GDM1 (cell line): ENCODE data around the gene EVL.
A peak's percentile ranks its signal among the peaks of the same experiment; 100 is the strongest.

Experiments used
- DNase-seq: peaks from one replicate; lab custom pipeline; 2025; lab: John Stamatoyannopoulos, UW

The EVL gene

DNA sequence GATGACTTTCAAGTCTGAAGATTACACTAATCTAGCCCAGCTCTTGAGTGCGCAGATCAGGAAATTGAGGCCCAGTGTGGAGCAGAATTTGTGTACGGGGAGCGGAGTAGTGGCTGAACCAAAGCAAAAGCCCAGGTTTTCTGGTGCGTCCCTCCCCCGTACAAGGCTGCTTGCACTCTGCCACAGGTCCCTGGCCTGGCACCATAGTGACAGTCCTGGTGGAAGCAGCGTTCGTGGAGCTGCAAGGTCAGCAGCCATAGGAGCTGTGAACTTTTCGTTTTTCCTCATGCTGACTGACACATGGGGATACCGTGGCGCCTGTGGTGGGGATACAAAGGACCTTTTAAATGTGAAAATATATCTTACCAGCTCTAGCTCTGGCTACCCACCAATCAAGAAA lies 1.7 kb downstream of the EVL start:
- peak; percentile 16 for DNase-seq

DNA sequence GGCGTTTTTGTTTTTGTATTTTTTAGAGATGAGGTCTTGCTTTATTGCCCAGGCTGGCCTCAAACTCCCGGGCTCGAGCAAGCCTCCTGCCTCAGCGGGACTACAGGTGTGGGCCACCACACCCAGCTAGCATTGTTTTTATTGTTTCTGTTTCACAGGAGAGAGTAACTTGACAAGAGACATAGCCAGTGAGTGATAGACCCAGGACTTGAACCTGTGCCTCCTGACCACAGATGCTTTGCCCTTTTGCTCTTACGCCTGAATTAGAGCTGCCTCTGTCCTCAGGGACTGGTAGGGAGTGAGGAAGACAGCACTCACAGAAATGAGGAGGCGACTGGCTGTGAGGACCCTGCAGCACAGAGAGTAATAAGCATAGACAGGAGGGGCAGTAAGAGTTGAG lies 2.3 kb downstream of the EVL start:
- DNase-seq: no peak

DNA sequence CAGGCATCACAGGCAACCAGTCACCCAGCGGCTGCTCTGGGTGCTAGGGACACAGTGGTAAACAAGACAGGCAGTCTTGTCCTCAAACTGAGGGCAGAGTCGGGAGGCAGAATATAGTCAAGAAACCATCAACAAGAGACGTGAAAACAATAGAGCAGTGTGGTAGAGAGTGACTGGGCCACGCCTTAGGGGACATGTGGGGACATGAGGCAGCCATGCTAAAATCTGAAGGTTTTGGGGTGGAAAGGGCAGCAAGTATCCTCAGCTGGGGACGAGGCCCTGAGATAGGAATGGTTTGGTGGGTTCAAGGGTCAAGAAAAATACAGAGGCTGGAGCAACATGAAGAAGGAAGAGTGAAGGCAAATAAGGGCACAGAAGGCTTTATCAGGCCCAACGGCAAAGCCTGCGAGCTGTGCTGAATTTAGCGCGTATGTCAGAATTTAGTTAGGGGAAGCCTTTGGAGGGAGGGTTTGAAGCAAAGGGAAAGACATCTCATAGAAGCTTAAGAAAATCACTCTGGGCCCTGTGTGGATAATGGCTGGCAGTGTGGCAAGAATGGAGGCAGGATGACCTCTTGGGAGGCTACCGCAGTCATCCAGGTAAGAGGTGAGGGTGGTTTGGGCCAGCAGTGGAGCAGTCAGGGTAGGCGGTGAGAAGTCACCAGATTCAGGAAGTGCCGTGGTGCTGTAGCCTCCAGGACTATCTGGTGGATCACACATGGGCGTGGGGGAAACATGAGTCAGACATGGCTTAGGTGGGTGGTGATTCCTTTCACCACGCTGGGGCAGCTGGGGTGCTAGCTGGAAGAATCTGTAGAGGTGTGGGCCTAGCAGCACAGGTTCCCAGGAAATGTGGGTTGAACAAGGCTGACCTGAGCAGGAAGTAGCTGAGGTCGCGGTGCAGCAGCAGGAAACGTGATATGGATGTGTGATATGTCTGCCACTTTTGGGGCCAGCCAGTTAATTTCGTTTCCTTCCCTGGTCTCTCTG lies 3.0 kb downstream of the EVL start:
- peak; percentile 86 for DNase-seq

DNA sequence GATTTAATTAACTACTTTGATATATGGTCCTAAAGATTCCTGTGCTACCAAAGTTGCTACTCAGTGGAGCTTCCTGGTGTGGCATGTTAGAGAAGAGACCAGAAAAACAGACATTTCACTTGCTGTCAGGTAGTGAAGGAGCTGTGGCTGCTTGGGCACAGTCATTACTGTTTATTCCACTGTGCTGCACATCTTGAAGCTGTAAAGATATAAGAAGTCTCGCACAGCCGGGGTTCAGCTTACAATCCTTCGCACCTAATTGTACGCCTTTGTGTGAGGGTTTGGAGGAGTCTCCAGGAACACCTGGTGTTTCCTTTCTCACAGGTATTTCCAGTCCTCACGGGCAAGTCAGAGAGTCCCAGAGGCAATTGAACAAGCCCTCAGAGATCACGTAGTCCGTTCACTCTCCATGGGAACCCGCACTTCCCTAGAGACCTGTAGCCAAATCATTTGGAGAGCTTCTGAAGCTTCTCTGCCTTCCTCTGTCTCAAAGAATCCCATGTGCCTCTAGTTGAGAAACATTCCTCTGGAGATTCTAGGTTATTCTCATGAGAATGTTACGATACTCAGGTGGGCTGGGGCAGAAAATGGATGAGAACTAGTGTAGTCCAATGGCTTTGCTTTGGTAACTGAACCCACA lies 4.1 kb downstream of the EVL start:
- no peak for DNase-seq

DNA sequence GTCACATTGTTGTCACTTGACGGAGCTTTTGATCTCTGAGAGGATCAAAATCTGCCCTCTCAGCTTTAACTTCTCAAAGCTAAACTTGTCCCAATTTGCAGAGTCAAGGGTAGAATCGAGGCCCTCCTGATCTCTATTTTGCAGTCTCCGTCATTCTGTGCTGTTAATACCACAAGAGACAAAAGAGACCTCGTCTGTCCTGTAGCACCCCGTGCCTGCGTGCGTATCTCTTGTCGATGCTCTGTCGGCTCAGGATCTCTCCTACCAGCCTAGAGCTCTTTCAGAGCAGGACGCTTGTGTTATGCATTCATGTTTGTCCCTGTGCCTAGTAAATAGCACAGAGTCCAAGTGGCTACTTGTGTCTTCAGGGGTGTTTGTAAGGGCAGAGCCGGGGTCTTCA lies 5.1 kb downstream of the EVL start:
- no peak for DNase-seq

DNA sequence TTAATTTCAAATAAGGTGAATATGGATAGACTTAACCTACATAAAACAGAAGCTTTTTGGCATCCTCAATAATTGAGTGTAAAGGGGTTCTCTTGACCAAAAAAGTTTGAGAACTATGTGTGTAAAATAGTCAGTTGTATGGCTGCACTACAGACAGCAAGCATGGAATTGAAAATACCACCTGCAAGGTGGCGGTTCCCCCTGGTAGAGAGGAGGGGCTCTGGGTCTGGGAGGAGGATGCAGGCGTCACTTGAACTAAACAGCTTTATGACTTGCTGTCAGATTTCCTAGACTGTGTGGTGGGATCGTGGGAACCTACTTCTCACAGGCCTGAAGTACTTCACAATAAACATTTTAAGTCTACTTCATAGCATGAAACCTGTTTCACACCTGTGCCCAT lies 6.3 kb downstream of the EVL start:
- DNase-seq: no peak

DNA sequence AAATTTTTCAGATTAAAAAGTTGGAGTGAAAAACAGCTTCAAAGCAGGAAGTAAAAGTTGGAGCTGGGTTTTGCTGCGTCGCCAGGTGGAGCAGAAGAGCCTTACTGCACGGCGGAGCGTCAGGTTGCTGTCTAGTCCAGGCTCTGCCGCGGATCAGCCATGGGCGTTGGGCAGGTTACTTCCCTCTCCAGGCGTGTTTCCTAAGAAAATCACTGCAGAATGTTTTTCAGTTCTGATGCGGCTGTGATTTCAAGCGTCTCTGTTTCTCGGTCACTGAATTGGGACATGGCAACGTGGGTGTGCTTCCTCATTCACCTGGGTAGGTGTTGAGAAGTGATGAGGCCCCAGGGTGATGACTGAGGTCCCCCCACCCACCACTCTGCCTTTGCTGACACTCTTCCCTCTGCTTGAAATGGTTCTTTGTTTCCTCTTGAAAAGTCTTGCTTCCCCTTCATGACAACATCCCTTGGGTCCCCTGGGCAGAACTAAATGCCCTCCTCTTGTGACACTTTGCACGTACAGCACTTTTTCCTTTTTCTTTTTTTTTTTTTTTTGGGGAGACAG lies 7.6 kb downstream of the EVL start:
- DNase-seq: no peak

DNA sequence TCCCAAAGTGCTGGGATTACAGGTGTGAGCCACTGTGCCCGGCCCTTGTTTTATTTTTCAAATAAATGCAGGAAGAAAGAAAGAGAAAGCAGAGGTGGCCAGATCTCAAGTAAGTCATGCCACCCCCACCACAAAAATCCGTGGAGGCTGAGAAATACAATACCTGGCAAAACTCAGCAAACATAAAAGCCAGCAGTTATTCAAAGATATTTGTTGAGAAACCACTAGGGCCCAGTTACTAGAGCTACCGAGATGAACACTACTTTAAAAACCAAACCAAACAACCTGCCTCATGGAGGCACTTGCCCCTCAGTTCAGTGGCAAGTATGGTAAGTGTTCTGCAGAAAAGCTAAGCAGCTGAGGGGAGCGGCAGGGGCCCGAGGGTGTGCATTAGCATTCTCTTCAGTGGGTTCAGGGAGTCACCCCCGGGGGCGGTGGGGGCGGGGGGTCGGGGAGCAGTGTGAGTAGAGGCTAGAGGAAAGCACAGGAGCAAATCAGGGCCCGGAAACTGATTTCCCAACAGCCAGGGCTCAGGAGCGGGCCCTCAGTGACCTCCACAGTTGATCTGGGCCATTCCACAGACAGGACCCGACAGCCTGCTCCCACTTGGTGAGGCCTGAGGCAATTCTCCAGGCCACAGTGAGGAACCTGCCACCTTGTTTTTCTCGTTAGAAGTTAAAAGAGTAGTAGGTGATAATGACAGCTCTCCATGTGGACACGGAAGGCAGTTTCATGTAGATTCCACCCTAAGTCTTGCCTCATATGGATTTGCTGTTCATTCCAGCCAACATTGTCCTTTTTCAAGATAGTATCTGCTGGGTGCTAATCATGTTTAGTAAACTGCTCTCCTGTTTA lies 8.6 kb downstream of the EVL start:
- no peak for DNase-seq

DNA sequence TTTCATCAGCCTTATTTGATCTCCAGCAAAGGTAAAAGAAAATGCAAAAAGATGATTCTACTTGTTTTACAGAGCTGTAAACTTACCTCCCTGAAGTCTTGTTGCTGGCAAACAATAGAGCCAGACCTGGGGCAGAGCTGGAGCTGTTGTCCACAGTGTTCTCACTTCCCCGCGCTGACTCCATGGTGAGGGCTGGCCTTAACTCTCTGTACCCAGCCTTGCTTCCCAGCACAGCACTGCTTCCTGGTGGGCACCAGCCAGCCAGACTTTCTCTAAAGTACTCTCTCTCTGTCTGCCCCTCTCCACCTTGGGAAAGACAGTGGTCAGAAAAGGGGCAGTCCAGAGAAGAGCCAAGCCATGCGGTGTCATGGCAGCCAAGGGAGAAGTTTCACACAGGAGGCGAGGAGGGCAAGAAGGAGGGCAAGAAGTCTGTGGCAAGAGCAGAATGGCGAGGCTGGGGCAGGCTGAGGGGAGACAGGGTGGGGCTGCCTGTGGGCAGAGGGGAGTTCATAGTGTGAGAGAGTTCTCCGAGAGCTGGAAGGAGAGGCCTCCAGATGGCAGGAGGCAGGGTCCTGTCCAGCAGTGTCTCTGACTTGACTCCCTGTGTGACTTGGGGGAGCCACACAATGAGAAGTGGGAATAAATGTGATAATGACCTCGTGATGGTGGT lies 9.3 kb downstream of the EVL start:
- DNase-seq: no peak

DNA sequence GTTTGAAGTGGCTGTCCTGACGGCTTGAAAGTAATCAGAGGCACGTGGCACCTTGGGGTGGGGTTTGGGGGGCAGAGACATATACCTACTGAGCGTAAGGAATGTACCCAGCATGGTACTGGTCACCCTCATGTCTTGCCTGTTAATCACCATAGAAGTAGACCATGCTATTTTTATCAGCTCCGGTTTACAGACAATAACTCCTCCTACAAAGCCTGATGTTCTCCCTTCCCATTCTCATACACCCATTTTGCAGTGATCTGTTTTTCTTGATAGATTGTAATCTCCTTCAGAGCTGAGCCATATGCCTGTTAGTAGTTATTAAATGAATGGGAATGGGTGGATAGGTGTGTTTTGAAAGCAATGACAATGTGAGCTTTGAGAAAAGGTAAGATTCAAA lies 10.5 kb downstream of the EVL start:
- DNase-seq: no peak

DNA sequence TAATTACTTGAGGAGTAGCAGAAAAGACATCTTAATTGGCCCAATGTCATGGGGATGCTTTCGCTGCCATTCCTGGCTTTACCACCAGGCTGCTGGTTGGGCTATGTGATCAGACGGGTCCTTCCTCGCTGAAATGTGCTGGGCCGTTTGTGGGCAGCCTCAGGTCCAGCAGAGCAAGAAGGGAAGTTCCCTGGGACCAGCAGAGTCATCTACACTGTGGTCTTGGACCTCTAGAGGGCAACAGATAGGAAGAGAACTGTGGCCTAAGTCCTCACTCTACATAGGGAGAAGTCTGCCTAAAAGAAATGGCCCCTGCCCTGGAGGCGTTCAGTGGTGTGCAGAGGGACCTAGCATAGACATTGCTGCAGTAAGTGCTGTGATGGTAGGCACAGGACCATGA lies 10.9 kb downstream of the EVL start:
- DNase-seq: peak; percentile 35

DNA sequence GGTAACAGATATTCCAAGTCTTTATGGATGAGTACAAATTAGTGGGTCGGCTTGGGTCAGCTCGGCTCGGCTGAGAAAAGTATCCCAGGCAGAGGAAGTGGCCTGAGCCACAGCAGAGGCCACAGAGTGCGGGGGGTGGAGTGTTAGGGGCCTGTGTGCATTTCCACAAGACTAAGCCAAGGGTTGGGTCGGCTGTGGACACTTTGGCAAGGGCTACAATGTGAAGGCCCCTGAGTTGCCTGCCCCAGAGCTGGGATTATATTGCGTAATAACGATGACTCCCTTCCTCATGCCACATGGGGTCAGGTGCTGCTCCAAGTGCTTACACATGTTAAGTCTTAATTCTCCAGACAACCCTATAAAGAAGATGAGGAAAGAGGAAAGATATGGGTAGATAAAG lies 11.4 kb downstream of the EVL start:
- DNase-seq: no peak

DNA sequence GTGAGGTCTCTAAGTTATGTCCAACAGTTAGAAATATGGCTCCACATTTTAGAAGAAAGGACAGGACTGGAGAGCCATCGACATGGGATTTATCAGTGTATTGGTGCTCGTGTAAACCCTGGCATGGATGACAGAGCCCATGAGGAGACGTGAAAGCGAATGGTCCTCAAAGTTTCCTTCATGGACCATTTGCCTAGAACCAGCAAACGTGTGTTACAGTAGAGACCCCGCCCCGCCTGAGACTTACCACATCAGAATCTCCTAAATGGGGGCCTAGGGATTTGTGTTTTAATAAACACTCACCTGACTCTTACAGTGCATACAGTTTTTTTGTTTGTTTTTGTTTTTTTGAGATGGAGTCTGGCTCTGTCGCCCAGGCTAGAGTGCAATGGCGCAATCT lies 12.2 kb downstream of the EVL start:
- no peak for DNase-seq

DNA sequence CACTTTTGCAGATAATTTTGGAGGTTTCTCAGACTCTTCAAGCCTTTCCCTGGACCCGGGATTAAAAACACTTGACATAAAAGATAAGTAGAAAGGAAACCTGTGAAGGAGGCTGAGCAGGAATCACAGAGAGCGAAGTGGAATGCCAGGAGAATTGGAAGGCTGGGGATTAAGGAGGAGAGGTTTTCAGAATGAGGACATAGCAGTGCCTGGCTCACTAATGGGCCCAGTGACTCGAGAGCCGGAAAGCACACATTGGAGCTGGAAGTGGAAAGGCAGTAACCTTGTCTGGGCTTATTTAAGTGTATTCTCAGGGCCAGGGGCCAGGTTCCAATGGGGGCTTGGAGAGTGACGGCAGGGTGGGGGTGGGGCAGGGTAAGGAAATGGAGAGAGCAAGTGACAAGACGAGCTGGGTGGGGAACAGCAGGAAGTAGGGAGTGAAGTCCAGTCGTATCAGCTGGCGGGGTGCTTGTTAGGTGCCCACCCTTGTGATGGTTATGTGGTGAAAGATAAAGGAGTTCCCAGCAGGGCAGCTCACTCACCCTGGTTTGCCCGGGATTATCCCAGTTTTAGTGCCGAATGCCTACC lies 13.1 kb downstream of the EVL start:
- no peak for DNase-seq

DNA sequence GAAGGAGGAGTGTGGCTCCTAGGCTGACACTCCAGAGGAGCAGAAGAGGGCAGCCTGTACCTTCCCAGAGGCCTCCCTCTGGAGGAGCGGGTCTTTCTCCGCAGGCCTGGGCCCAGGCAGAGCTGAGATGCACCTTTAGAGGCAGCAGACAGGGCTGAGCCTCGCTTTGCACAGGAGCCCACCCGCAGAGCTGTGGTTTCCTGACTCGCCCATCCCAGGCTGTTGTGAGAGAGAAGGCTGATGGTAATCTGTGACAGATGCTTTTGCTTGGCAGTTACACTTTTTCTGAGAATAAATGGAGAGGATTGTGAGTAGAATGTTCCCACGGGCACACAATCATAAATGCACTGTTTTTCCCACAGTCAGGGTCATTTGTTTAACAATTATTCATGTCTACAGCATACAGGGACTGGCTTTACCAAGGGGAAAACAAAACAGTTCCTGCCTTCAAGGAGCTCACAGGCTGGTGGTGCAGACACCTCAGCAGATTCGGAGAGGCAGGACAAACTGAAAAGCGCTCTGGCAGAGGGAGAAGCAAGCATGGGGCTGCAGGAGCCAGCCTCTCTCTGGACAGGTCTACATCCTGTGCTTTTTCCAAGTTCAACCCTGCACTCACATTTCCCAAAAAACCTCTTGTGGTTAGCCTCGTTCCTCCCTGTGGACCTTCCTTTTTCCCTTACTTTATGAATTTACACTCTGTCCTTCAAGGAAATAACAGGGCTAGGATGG lies 13.9 kb downstream of the EVL start:
- peak; percentile 77 for DNase-seq

DNA sequence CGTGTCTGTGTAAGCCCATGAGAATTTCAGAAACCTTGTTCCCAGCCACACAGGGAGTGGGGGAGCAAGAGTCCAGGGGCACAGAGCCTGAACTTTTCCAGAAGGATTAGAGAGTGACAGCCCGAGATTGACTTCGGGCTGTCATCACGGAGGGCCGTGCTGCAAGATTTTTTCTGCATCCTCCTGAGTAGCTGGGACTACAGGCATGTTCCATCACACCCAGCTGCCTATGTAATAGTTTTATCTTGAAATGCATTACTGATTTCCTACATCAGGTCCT lies 14.4 kb downstream of the EVL start:
- DNase-seq: no peak

DNA sequence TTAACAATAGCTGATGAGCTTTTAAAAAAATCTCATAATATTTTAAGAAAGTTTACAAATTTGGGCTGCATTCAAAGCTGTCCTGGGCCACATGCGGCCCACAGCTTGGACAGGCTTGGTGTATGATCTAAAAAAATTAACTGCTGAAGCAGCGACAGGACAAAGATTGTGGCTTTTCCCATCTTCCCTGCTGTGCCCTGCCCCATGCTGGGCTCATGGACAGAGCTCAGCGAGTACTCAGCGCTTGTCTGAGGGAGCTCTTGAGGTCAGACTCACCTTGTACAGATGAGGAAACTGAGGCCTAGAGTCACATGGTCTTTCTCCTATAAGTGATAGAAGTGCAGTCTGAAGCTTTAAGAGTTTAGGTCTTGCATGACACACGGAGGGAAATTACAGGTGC lies 15.0 kb downstream of the EVL start:
- no peak for DNase-seq

DNA sequence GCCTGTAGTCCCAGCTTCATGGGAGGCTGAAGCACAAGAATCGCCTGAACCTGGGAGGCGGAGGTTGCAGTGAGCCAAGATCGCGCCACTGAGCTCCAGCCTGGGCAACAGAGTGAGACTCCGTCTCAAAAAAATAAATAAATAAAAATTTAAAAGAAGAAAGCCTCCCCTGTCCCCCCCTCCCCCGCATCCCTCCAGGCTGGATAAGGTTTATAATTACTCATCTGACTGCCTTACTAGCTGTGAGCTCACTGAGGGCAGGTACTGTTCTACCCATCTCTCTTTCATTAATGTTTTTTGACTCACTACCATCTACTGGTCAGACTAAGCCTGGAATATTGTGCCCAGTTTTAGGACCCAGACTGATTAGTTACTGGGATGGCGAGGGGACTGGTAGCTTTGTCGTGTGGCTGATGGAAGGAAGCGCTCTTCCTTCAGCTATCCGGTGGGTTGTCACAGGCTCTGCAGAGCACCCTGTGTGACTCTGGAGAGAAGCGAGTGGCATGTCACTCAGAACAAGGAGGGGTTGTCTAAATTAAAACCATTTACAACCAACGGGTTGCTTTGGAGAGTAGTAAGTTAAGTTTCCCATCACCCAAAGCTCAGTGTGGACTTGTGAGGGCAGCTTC lies 16.9 kb downstream of the EVL start:
- DNase-seq: no peak

DNA sequence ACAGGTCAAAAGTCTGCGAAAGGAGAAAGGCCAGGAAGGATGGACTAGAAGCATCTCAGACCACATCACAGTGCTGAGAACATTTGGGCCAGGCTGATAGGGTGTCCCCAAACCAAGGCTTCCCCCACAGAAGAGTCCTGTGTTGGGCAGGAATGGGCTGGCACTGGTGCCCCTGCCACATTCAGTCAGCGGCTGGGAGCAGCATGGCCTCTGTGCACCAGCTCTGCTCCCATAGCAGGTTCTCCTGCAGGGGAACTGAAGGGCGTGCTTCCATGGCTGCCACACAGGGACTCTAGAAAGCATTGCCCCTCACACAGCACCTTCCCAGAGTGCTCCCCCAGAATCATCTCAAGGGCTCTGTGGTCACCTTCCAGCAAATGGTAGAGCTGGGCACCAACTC lies 17.5 kb downstream of the EVL start:
- no peak for DNase-seq

DNA sequence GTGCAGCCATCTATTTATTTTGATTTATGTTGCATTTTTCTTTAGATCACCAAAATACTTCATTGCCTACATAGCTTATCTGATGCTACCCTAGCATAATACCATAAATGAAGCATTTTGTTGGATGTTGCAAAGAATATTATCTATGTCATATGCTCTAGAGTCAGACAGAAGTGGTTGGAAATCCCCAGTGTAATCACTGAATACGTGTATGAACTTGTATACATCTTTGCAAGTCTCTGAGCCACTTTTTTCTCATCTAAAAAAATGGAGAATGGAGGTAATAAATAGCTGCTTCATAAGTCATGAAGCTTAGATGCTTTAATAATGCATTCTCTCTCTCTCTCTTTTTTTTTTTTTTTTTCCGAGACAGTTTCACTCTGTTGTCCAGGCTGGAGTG lies 18.5 kb downstream of the EVL start:
- DNase-seq: no peak
